Activated naive CD4-positive, alpha-beta T cell treated with anti-CD3 and anti-CD28 coated beads, Interleukin-2, amount 50 U/mL, for 16 hours (primary cell): Measurements from ENCODE around the gene PPP6R1.
A peak's percentile ranks its signal among the peaks of the same experiment; 100 is the strongest.

Experiments used
- DNase-seq: peaks from one replicate; pipeline ENCODE4 v3.0.0-alpha.2; 2020

PPP6R1 gene

DNA sequence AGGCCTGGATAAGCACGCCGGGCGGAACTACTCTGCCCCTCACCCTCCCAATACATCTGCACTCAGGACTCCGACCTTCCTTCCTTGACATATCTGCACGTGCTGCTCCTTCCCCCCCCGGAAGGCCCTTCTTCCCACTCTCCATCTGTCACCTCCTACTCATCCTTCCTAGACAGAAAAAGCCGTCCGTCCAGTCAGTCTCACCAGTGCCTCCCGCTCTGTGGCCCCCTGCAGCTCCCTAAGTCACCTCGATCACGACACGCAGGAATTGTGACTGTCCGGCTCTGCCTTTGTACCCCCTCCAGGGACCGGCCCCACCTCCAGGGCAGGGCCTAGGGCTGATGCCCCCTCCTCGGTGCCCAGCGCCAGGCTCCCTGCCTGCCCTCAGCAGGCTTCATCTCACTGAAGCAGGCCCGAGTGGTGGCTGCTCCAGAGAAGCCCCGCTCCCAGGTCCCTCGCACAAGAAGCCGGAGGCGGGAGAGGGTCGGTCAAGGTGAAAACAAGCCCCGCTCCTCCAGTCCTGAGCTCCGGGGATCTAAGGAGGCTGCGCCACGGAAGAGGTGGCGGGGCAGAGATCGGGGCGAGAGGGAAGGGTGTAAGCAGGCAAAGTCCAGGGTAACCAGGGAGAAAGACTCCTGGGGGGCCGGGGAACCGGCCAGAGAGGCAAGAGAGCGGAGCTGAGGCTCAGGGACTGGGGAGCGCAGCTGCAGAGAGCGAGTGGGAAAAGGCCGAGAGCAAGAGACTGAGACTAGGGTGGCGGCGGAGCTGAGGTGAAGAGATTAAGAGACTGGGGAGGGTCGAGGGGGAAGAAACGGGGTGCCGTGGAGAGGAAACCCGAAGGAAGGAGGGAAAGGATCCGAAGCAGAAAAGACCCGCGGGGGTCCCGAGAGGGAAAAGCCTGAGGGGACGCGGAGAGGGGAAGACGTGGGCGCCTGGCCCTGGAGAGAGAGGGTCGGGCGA is 1.1 kb downstream of the PPP6R1 start:
- no peak for DNase-seq

DNA sequence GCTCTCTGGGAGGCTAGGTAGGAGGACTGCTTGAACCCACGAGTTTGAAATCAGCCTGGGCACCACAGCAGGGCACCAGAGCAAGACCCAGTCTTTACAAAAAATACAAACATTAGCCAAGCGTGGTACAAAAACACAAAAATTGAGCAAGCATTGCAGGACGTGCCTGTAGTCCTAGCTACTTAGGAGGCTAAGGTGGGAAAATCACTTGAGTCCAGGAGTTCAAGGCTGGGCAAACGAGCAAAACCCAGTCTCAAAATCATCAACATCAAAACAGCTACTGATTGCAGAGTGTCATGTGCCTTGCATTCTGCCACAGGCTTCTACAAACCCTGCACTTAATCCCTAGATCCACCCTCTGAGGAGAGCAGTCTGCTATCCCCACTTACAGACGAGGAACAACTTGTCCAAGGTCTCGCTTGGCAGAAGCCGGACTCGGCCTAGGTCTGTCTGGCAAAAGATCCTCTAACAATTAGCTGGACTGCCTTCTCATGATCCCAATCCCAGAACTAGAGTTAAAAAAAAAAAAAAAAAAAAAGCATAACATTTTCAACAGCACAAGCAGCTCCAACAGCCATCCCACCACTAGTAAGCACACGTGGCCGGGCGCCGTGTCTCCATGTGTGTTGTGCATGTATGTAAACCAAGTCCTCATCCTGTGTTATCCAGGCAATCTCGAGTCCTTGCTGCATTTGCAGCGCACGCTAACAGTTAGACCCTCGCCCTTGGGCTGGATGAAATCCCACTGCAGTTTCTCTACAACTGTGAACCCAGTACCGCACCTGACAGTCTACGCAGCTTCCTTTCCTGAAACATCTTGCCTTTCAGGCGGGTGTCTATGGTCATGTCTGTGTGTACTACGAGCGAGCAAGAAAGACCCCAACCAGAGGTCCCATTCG is 2.0 kb downstream of the PPP6R1 start:
- no peak for DNase-seq

DNA sequence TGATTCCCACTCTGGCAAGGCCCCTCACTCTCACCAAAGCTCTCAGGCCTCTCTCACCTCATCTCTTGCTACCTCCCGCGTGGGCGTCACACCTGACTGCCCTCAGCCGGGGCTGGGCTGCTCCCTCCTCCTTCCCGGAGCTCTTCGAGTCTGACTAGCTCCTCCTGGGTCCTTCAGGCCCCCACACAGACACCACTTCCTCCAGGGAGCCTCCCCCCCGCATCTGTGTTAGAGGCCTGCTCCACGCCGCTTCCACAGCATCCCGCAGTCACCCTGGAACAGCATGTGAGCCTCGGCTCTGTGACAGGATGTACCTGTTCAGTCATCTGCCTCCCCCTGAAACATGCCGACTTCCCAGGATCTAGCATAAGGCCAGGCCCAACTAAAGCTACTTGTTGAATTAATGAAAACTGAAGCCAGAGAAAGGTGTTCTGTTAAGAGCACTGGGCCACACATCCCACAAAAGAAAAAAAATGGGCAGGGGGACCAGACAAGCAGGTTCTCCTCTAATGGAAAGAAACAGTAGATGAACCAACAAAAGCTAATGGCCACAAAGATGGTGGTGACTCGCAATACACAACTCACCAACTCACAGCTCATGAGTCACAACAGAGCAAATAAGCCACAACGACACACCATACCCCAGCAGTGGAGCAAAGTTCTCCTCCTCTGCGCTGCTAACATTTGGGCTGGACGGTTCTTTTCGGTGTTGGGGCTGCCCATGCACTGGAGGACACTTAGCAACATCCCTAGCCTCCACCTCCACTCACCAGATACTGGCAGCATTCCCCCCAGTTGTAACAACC is 3.0 kb downstream of the PPP6R1 start:
- DNase-seq, result peak; percentile 57

DNA sequence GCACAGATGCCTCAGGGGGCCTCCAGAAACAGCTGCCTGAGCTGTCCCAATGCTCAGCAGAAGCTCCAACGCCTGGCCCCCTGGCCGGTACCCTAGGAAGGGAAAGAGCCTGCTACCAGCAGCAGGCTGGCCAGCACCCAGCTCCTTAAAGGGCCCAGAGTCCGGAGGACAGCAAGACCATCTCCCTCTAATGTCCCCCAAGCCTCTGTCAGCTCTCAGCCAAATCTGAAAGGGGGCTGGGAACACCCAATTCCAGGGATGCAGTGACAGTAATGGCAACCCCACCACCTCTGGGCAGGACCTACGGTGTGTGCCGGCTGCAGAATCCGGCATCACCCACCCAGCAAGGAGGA is 4.2 kb downstream of the PPP6R1 start:
- no peak for DNase-seq

DNA sequence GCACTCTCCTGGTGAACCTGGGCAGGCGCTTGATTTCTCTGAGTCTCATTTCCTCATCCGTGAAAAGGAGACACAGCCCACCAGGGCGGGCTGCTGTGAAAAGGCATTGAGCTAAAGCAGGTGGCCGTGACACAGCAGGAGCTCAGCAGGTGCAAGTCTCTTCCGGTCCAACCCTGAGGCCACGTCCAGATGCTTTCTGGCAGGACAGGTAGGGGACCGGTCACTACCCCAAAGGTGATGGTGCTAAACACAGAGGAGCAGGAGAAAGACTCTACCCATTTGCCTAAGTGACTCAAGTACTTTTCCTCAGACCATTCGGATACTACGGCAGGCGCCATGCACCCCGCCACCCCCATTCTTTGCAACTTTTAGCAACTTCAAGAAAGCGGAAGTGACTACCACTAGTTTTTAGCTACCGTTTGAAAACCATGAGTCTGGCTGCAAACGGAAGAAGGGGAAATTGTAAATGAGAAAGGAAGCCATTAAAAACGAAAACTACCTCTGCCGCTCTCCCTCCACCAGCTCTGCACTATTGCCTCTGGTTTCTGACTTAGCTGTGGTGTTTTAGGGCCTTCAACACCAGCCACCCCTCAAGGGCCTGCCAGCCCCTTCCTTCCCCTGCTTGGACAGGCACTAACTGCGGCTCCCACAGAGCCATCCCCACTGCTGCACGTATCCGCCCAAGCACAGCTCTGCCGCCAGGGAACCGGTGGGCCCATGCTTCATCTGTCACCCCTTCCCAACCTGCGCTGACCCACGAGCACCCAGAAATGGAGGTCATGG is 4.8 kb downstream of the PPP6R1 start:
- peak; percentile 62 for DNase-seq

DNA sequence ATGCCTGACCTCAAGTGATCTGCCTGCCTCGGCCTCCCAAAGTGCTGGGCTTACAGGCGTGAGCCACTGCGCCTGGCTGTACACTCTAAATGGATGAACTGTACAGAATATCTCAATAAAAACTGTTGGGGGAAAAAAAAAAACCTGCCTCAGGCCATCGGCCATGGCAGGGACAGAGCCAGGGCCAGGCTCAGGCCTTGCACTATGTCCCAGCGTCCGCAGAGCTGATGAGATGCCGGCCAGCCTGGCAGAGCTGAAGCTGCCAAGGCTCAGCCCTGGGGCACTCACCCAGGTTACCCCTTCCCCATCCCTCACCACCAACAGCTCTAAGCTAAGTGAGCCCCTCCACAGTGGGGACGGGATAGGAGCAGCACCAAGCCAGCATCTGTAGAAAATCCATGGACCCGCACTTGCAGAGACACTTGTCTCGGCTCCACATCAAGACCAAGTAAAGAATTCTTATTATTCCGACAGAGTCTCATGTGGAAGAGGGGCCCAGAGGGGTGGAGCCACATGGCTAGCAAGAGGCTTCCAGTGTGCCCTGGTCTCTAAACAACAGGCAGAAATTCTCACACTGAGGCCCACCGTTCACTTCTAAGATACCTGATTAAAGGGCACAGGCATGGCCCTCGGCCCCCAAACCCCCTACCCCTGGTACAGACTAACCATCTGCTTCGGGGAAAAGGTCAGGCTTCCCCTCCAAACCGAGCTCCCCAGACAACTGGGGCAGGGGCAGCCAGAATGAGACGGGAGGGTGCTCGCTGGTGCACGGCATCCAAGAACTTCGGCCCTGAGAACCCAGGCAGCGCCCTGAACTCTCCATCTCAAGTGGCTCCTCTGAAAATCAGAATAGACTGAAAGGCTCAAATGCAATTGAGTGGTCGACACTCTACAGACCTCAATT is 5.8 kb downstream of the PPP6R1 start:
- DNase-seq, result no peak

DNA sequence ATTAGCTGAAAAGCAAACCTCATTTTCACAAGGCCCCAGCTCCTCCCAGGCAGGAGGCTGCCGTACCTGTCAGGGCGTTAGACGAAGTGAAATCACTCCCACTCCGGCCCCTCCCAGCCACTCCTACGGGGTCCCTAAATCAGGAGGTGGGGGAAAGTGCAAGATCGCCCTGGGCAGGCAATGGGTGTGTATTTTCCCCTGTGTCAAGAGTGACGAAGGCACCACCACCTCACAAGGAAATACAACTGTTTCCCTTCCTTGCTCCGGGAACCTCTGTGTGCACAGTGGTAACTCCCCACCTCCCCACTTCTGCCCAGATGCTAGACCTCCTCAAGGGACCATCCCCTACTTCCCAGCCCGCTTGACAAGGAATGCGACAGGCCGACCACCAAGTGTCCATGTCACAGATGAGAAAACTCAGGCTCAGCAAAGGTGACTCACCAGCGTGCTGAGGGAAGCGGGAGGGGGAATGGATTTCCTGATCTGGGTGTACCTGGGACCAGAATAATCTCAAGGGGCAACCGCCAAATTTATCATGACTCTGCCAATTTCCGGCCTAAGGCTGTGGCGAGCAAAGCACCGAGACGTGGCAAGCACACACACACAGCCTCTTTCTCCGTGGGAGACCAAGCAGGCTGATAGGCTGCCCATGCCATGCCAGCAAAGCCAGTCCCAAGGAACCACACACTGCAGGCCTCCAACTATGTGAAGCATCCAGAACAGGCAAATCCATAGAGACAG is 7.3 kb downstream of the PPP6R1 start:
- no peak for DNase-seq

DNA sequence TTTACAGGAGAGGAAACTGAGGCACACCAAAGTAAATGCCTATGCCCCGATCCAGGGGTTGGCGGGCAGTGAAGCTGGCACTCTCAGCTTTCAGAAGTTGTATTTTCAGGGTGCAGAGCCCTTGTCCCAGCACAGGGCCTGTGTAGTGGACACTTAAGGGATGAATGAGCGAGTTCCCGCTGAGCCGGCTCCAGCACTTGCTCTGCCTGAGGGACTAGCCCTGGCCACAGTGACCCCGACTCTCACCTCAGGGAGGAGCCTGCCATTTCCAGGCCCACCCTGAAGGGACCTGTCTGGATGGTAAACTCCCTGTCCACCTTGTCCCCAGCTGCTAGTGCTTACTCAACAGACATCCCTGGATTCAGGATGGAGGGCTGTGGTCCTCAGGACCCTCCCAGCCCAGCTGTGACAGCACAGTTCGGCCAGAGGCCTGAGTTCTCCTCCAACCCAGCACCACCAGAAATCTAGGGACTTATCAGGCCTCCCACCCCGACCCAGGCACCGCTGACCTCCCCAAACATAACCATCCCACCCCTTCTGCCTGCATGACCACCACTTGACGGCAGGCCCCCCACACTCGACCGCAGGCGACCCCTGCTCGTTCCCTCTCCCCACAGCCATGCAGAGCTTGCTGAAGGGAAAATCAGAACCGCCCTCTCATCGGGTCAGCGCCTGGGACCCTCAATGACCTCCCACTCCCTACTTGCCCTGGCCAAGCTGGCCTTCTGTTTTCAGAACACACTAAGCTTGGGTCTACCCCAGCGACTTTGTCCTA is 8.4 kb downstream of the PPP6R1 start:
- DNase-seq, result no peak

DNA sequence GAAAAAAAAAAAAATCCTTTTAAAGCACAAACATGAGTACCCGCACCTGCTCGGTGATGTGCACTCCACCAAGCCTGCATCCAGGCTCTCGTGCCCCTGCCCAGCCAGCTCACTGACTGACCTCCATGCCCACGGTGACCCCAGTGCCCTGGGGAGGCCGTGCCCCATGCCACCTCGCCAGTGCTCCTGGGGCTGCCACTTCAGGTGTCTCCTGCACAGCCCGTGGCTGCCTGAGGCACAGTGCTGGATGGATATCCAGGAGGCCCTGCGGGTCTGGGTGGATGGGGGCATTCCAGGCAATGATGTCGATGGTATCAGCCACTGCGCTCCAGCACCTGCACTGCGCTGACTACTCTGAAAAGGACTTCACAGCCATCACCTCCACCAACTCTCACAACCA is 9.0 kb downstream of the PPP6R1 start:
- no peak for DNase-seq

DNA sequence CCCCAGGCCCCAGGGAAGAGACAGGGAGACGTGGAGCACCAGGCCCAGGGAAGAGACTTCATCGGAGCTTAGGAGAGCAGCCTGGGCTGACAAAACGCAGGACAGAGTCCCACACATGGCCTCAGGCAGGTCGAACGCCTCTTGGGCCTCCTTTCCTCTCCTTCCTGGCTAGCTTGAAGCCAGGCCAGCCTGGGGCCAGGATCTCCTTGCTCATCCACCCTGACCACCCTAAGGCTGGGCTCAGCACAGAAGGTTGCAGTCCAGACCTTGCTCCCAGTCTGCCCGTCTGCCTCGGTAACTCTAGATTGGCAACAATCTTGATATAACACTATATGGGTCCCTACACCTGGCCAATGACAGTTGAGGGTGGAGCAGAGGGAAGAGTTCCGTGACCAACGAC is 10.1 kb downstream of the PPP6R1 start:
- no peak for DNase-seq

DNA sequence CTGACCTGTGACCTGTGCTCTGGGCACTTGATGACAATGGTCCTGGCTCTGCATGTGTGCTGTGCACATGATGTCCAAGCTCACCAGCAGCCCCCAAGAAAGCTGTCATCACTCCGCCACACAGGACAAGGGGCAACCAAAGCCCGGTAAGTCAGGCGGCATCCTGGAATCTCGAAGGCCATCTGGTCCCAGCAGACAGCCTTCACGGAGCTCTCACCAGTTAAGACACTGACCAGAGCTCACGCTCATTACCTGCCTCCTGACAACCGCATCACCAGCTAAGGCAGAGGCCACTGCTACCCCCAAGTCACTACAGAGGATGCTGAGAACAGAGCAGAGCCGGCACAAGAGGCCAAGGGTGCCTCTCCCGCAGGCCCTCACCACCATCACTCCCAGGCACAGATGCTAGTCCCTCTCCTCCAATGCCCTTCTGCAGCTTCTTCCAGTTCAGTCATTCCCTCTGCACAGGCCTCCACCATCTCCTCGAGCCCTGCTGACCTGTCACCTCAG is 10.6 kb downstream of the PPP6R1 start:
- no peak for DNase-seq

DNA sequence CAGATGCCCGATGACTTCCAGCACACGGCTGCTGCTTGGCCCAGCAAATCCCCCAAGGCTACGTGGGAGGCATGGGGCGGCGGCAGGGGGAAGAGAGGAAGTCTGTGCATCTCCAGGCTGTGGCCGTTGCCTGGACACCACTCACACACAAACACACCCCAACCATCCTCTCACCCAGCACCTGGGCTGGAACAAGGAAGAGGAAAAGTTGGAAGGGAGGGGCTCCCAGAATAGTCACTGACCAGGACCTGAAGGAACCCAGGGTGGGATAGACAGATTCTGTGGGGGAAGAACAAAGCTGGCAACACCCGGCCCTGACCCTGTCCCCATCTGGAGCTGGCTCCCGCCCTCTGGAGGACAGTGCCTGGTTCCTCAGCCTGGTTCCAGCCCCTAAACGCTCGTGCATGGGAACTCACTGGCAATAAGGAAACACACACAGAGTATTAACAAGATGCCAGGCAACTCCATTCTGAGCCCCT is 11.2 kb downstream of the PPP6R1 start:
- DNase-seq, result no peak

DNA sequence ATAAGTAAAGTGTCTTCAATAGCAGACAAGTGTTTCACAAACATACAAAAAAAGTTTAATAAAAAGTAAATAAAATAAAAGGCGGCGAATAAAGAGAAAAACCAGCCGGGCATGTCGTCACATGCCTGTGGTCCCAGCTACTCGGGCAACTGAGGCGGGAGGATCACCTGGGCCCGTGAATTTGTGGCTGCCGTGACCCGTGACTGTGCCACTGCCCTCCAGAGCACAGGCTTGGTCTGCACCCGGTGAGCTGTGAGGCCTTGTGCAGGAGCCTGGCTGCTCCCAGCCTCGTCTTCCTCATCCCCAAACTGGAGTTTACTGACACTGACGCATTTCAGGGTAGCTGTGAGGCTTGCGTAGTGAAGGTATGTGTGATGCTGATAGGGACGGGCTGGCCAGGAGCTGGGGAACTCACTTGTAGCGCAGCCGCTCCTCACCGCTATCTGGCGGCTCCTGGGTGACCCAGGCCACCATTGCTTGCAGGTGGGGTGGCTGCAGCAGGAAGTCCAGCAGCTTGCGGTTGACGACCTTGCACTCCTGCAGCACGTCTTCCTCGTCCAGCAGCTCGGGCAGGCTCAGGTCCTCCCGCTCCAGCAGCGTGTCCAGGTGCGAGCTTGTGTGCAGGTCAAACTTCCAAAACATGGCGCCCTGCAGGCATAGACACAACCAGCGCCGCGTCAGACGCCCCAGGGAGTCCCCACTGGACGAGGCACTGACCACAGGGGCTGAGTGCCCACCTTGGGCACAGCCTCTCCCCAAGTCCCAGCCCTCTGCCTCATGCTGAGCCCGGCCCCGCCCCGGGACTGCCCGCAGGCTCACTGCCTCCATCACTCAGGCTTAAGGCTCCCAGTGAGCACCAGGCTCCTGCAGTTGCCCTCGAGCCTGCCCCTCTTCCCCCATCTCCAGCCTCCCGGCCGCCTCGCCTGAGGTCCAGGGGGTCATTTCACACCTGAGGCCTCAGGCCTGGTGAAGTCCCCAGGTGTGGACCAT is 12.1 kb downstream of the PPP6R1 start:
- DNase-seq, result no peak

DNA sequence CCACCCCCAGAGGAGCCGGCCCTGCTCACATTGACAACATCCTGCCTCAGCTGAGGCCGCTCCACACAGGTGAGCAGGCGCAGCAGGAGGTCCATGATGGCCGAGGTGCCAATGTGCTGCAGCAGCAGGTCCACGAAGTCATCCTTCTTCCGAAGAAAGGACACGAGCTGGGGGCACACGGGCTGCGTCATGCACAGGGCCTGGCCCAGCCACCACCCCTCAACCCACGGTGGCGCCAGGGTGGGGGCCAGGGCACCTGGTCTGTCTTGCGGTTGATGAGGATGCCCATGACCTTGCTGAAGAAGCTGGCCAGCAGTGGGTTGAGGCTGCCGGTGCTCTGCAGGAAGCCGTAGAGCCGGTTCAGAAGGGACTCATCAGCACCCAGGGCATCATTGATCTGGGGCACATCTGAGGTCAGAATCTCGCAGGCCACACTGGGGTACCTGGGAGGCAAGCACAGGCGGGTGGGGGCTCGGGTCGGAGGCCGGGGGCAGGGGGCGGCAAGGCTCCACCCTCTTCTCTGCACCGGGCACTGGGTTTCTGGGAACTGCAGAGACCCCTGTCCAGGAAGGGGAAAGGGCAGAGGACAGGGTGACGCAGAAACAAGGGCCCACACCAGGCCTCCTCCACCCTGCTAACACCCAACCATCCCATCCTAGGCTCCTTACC is 13.4 kb downstream of the PPP6R1 start:
- no peak for DNase-seq

DNA sequence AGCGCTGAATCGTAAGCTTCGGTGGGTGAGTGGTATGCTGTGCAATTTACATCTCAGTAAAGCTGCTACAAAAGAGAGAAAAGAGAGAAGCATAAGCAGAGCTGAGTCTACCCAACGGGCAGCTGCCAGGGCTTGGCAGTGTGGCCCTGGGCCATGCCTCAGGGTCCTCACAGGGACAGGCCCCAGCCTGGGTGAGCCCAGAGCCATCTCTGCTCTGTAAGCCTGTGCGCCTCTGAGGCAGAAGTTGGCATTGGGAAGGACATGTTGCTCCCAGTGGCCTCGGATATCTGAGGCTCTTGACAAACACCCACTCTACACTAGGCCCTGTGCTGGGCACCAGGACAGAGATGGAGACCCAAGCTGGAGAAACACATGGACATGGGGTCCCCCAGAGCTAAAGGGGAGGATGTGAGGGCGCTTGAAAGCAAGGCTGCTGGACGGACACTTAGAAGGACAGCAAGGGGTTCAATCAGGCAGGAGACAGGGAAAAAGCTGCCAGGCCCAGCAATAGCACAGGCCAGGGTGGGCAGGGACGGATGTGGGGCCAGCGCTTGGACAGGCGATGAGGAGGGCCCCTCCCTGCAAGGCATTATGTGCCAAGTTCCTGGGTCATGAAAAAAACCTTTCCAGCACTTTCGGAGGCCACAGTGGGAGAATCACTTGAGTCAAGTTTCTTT is 14.7 kb downstream of the PPP6R1 start:
- no peak for DNase-seq

DNA sequence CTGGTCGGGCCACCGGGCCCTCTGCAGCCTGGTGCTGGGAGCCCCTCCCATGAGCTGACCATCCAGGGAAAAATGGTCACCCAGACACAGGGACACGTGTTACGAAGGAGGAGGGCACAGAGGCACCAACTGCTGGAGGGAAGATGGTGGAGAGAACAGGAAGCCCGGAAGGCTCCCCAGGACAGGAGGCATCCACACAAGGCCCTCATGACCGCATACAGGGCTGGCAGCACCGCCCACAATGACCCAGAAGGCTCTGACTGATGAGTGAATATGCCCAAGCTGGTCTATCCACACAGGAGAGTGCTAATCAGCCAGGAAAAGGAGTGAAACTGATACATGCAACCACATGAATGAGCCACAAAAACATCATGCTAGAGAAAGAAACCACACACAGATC is 16.3 kb downstream of the PPP6R1 start:
- no peak for DNase-seq
